Breast epithelium (tissue), 3 donors: ENCODE data around the gene CDH1.

ENCODE experiments used
- CTCF ChIP-seq, 3 donors: fragments of 450-650 bp; IDR thresholded peaks; one replicate each; pipeline ENCODE4 v1.5.1; 2016 to 2017; ENCODE audit warnings: antibody characterized with exemption in 3 of 3, mild to moderate bottlenecking in 3 of 3, moderate library complexity in 3 of 3
- POLR2A ChIP-seq: fragments of 450-650 bp; IDR thresholded peaks from one replicate; pipeline ENCODE4 v1.6.1; 2016; ENCODE audit warnings: antibody characterized with exemption, mild to moderate bottlenecking, moderate library complexity

- no peak for TF ChIP-seq CTCF (IDR thresholded peaks at IDR 0.05)
- no peak for TF ChIP-seq POLR2A
Measured at GRCh38 chr16:68717684-68718083, 19.4 kb upstream of the CDH1 start.
